Measurements from ENCODE around the gene GPR152. TPM values are rescaled to one million over a fixed set of nuclear protein-coding genes. Genes with fewer than 3 reads are reported as not detected.
"Not testable (repeated sequence)": the region's sequence is repeated elsewhere in the genome, so short reads cannot be mapped to it uniquely, and the experiment has no call there.

GPR152 gene
- total RNA-seq, 1 experiment from 2014 or later, result not detected

GRCh38 chr11:67466367-67466766 is 13.8 kb upstream of the GPR152 start:
- intact Hi-C loops (cut with micrococcal nuclease), result loop anchor here (5.0 kb wide), 1 partner anchor 114 kb away; the partner anchor contains the start of gene POLD4
- DNase-seq (ENCODE audit: low read depth, low spot score), result no peak
- no peaks in the 10 kb centered on the region for H3K36me3 ChIP-seq (ENCODE audit: control insufficient read depth in 1 of 2, insufficient read depth in 2 of 2, low read length in 2 of 2)
- no peak overlapping the region for H3K4me3 ChIP-seq (replicated peaks in 1 of 2; ENCODE audit: low read depth in 1 of 2, low read length in 2 of 2)
- no TSS peak for BruUV-seq (replicated peaks)
- ChIA-PET CTCF (interaction anchor here (1.5 kb wide), 1 partner anchor 27 kb away, joined by 3 read pairs; no protein-coding TSS in a partner anchor), POLR2A (interaction anchor here (1.0 kb wide), 1 partner anchor 8 kb away, joined by 3 read pairs; no protein-coding TSS in a partner anchor), RAD21 (ENCODE audit: low non-redundant PET in 1 of 2, low total read pairs in 2 of 2, uncharacterized antibody in 2 of 2, unreplicated experiment in 2 of 2) (no interaction called here)
- peak overlapping the region; percentile 98 for H3K27ac ChIP-seq (ENCODE audit: low read depth, low read length)
- no peak for ATAC-seq
- H3K9ac ChIP-seq (ENCODE audit: low read length), result no peak overlapping the region
- H3K9me3 ChIP-seq (ENCODE audit: control insufficient read depth in 1 of 2, insufficient read depth in 1 of 2, low read depth in 1 of 2, low read length in 2 of 2), result no peaks in the 10 kb centered on the region
- H3K4me1 ChIP-seq (ENCODE audit: control insufficient read depth in 1 of 2, insufficient read depth in 2 of 2, low read length in 2 of 2), result peaks cover 35 to 59% of the 10 kb centered on the region in 2 experiments
- peaks cover 15% of the 10 kb centered on the region; the same call in 1 of the 2 replicates for H3K79me2 ChIP-seq (ENCODE audit: insufficient read depth, low read length)
- H3K4me2 ChIP-seq (ENCODE audit: low read length), result peak overlapping the region; percentile 100
- TF ChIP-seq ZFX (IDR thresholded peaks at IDR 0.05) (no peak), CBX3 (IDR thresholded peaks at IDR 0.05; ENCODE audit: low read depth) (no peak), SP1 (IDR thresholded peaks at IDR 0.05; ENCODE audit: low read depth) (no peak), EZH2phosphoT487 (IDR thresholded peaks at IDR 0.05; ENCODE audit: borderline replicate concordance) (no peak), SRF (IDR thresholded peaks at IDR 0.05; ENCODE audit: low read depth) (no peak), POLR2A (IDR thresholded peaks at IDR 0.05; ENCODE audit: borderline replicate concordance, extremely low read depth, insufficient read depth, insufficient read length) (no peak)
- no peaks in the 10 kb centered on the region for H4K20me1 ChIP-seq (ENCODE audit: insufficient read depth)
- H3K27me3 ChIP-seq (ENCODE audit: insufficient read depth, low read length), result no peaks in the 10 kb centered on the region
- no peaks in the 10 kb centered on the region for H3K9me2 ChIP-seq (ENCODE audit: insufficient read depth)
- H2AFZ ChIP-seq (ENCODE audit: low read depth, low read length, poor library complexity, severe bottlenecking), result no peak overlapping the region

GRCh38 chr11:67465530-67465929 is 13.0 kb upstream of the GPR152 start:
- H3K9me2 ChIP-seq (ENCODE audit: insufficient read depth); H3K9me3 ChIP-seq (ENCODE audit: control insufficient read depth in 1 of 2, insufficient read depth in 1 of 2, low read depth in 1 of 2, low read length in 2 of 2); H2AFZ ChIP-seq (ENCODE audit: low read depth, low read length, poor library complexity, severe bottlenecking); BruUV-seq (replicated peaks); DNase-seq (ENCODE audit: low read depth, low spot score); ATAC-seq; H4K20me1 ChIP-seq (ENCODE audit: insufficient read depth); CTCF ChIA-PET; H3K36me3 ChIP-seq (ENCODE audit: control insufficient read depth in 1 of 2, insufficient read depth in 2 of 2, low read length in 2 of 2); H3K27me3 ChIP-seq (ENCODE audit: insufficient read depth, low read length): not testable (repeated sequence)
- peak overlapping the region; percentile 98 for H3K27ac ChIP-seq (ENCODE audit: low read depth, low read length)
- intact Hi-C loops (cut with micrococcal nuclease), result loop anchor here (2.0 to 5.0 kb wide), 2 partner anchors 37 to 113 kb away; partner anchors contain the start of genes POLD4 and RPS6KB2
- ChIA-PET RAD21 (ENCODE audit: low non-redundant PET in 1 of 2, low total read pairs in 2 of 2, uncharacterized antibody in 2 of 2, unreplicated experiment in 2 of 2) (interaction anchor here in 1 of 2 experiments (0.6 kb wide), 1 partner anchor 74 kb away, joined by 3 read pairs; the partner anchor contains the start of gene RAD9A), POLR2A (interaction anchor here (1.0 kb wide), 1 partner anchor 8 kb away, joined by 3 read pairs; no protein-coding TSS in a partner anchor)
- H3K4me3 ChIP-seq (replicated peaks in 1 of 2; ENCODE audit: low read depth in 1 of 2, low read length in 2 of 2), result peak overlapping the region; percentile 87 to 96
- peaks cover 15% of the 10 kb centered on the region; the same call in 1 of the 2 replicates for H3K79me2 ChIP-seq (ENCODE audit: insufficient read depth, low read length)
- peaks cover 35 to 59% of the 10 kb centered on the region in 2 experiments for H3K4me1 ChIP-seq (ENCODE audit: control insufficient read depth in 1 of 2, insufficient read depth in 2 of 2, low read length in 2 of 2)
- peak; percentile 51; the same call in 1 of the 2 replicates for TF ChIP-seq POLR2AphosphoS5 (IDR thresholded peaks at IDR 0.05; ENCODE audit: low read depth, low read length)
- H3K4me2 ChIP-seq (ENCODE audit: low read length), result peak overlapping the region; percentile 100
- peak overlapping the region; percentile 97 for H3K9ac ChIP-seq (ENCODE audit: low read length)

Measured in HCT116 (cell line).